HG03432 (cell line): Measurements from ENCODE around the gene DGKB.

Source experiments
- ATAC-seq: cut with Tn5 transposase; IDR thresholded peaks from one replicate; pipeline ENCODE4 v1.9.1; 2021; ENCODE audit warnings: mild to moderate bottlenecking, moderate library complexity; ENCODE audit not compliant: unreplicated experiment

DGKB gene

DNA sequence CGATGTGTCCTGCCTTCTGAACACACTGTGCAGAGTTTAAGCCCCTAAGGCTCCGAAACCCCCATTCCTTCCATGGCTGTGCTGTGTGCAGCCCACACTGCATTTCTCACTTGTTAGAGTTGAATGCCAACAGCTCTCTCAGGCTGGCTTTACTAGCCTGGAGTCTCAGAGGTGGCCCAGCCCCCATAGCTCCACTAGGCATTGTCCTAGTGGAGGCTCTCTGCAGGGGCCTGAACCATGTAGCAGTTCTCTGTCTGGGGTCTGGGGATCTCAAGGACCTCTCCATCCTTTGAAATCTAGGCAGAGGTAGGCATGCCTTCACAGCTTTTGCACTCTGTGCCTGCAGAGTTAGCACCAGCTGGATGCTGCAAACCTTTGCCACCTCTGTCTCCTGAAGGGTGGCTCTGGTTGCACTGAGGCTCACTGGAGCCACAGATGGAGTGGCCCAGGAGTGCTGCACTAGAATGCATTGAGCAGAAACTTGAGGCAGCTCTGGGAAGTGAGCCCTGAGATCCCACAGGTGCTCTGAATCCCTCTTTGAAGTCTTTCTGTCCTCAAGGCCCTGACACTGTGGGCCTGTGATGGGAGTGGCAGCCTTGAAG is 301.7 kb downstream of the DGKB start:
- ATAC-seq: no peak

GRCh38 chr7:14598978-14599377 is 303.6 kb downstream of the DGKB start:
- ATAC-seq: no peak

GRCh38 chr7:14596421-14596820 is 306.1 kb downstream of the DGKB start:
- ATAC-seq: no peak

- ATAC-seq: no peak
These were observed 312.3 kb downstream of the DGKB start for GRCh38 chr7:14590206-14590605.

GRCh38 chr7:14585232-14585631 is 317.3 kb downstream of the DGKB start:
- ATAC-seq: no peak

- ATAC-seq: no peak
These were observed 319.0 kb downstream of the DGKB start for GRCh38 chr7:14583518-14583917.

DNA sequence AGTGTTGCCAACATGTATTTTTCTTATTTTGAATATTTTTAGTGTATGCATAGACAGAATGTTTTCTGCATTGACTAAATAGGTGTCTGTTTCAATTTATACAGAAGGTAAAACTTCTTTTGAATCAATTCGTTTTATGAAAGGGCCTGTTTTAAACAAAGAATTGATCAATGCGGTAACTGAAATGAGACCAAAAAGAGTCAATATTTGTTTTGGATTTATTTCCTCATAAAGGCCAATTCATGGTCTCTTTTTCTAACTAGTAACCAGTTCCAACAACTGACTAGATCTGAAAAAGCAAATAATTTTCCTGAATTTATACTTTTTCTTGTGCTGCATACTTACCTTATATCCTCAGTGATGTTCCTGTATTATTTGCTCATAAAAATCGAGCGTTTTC is 320.5 kb downstream of the DGKB start:
- no peak for ATAC-seq

DNA sequence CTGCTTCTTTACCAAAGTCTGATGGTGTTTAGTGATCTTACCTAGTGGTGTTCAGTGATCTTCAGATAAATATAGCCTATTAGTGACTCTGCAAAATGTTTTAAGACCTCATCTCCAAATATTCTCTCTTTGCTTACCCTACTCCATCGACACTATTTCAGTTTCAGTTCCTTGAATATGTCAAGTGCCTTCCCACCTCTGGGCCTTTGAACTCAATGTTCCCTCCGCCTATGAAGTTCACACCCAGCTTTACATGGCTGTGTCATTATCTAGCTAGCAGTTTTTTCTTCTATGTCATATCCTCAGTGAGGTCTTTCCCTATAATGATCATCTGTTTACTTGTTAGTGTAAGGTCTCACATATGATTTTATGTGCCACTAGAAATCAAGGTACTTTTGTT is 322.6 kb downstream of the DGKB start:
- no peak for ATAC-seq

DNA sequence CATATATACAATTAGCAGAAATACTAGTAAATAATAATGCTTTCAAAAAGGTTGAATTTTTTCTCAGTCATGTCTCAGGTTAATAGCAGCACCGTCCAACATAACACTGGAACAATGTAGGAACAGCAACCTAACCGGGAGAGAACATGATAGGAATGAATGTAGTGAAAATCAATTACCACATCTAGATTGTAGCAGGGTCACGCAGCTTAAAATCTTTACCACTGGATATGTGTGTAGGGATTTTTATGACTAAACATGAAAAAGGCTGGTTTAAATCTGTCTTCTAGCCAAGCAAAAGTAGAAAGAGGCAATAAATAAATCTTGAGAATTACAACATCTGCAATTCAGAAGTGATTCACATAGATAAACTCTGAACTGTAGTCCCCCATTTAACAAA is 326.0 kb downstream of the DGKB start:
- no peak for ATAC-seq

DNA sequence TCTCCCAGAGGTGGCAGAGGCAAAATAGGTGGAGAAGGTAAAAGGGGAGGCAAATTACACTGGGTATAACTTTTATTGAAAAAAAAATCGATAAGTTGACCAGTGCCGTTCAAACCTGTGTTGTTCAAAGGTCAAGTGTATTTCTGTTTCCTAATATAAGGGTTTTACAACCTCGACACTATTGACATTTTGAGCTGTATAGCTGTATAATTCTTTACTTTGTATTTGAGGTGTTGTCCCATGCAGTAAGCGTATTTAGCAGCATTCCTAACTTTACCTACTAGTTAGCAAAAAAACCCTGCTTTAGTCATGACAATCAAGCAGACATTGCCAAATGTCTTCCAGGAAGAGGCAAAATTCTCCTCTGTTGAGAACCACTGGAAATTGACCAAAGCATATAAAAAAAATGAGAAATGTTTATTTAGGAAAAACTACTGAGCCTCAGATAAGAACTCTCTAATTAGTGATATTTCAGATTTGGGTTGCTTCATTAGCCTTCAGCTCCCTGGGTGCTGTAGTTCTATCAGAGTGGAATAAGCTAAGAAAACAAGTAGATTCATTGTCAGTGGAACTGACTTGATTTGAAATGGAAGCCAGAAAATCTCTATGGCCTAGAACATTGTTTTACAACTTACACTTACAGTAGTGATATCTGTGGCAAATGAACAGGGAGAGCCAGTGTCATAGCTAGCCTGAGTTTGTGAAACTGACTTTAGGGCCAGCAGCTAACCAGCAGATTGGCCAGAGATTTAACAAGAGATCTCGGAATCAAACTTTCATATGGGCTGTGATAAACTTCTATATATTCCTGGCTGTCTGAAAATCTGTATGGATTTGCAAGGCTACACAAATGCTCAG is 331.6 kb downstream of the DGKB start:
- no peak for ATAC-seq

GRCh38 chr7:14552060-14552459 is 350.5 kb downstream of the DGKB start:
- ATAC-seq: no peak

DNA sequence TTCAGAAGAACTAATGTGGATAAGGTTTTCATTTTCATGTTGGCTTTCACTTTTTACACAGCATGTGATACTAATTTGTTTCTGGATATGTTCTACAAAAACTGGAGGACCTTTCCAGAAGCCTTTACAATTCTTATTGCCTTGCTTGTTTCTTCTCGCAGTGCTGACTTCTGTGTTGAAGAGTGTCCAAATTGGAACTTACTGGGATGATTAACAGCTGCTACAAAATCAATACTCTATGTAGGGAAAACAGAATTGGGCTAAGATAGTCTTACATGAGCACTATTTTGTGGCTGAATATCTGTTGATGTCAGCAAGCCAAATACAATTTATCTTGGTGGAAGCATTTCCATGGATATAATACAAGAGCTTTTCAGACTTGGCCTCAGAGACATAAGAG is 351.2 kb downstream of the DGKB start:
- ATAC-seq: no peak

DNA sequence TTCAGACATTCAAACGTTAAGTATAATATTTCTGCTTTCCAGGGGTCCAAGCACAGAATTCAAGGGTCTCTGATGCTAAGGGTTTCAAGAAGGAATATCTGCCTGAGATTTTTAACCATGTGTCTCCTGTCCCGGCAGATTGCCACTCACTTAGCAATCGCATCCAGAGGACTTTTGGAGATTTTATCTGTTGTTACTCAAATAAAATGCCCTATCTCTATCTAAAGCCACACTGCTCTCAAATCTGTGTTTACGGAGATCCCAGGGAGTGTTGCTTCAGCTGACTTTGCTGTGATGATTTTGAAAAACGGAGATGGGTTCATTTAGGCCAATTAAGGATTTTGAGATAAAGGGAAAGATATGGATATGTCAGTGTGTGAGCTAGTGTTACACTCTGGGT is 359.9 kb downstream of the DGKB start:
- no peak for ATAC-seq

GRCh38 chr7:14521183-14521582 is 381.4 kb downstream of the DGKB start:
- no peak for ATAC-seq

GRCh38 chr7:14510268-14510667 is 392.3 kb downstream of the DGKB start:
- no peak for ATAC-seq

DNA sequence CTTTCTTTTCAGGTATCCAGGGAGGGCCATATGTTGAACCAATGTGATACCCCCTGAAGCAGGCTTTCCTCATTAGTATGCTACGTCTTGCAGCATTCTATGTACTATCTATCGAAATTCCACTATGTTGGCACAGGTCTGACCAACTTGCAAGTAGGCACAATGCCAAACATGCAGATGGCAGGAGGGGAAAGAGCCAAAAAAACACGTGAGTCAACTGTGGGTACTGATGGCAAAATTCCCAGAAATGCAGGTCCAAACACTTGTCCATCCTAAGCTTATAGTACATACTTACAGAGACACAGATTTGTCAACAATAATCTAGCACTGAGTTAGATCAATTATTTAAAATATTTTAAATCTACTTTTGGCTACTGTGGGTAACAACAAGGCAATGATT is 394.9 kb downstream of the DGKB start:
- no peak for ATAC-seq

- ATAC-seq: no peak
These were observed 396.6 kb downstream of the DGKB start for GRCh38 chr7:14505906-14506305.

DNA sequence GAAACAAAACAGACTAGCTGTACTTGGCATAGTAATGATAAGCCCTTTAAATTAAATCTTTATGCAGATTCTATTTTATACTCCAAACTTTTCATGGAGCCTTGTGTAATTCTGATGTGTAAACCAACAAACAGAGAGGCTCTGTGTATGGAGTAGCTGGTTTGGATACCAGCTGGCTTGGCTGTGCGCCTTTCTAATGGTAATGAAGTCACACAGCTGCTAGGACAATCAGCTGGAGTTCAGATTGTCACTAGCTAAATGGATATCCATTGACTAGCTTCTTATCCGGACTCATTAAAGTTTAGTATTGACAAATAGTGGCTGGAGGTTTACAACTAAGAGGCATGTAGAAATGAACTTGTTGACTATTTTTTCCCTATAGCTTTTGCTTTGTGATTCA is 398.4 kb downstream of the DGKB start:
- no peak for ATAC-seq

DNA sequence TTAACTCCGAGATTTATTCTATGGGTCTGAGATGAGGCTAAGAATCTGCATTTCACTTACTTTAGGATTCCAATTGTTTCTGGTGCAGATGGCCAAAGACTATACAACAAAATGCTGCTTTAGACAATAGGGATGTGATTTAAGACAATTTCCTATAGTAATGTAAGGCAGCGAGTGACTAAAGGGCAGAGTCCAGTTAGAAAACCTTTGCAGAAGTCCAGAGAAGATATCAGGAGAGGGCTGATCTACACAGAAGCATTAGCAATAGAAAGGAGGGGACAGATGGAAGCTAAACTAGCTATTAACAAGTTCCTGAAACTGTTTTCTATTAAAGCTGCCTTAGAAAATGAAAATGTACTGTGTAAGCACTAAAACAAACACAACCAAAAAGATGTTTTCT is 398.9 kb downstream of the DGKB start:
- ATAC-seq: no peak

- no peak for ATAC-seq
These were observed 401.1 kb downstream of the DGKB start for GRCh38 chr7:14501436-14501835.

- ATAC-seq: no peak
These were observed 405.2 kb downstream of the DGKB start for GRCh38 chr7:14497390-14497789.

GRCh38 chr7:14495633-14496032 is 406.9 kb downstream of the DGKB start:
- ATAC-seq: no peak
